Inferior parietal cortex (tissue), 1 donor: ENCODE data around the gene BCAS3.
"Not testable (repeated sequence)": the region's sequence is repeated elsewhere in the genome, so short reads cannot be mapped to it uniquely, and the experiment has no call there.

Source experiments
- DNase-seq: peaks from one replicate; pipeline ENCODE4 v3.0.0-alpha.2; 2016; ENCODE audit errors: extremely low spot score

Gene BCAS3

DNA sequence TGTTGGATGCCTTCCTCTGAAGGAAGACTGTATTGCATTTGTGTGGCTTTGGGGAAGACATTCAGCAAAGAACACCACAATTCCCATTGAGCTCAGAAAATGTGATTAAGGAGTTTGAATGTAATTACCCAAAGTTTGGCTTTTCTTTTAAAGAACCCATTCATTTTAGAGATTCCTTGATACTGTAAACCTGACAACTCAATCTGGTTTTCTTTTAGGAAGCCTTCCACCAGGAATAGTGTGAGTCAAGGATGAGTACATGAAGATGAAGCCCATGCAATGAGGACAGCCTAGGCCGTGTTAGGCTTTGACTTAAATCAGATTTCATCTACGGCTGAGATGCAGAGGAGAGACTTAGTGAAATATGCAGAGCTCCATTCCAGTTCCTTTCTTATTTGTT is 450.3 kb downstream of the BCAS3 start:
- DNase-seq, result no peak

DNA sequence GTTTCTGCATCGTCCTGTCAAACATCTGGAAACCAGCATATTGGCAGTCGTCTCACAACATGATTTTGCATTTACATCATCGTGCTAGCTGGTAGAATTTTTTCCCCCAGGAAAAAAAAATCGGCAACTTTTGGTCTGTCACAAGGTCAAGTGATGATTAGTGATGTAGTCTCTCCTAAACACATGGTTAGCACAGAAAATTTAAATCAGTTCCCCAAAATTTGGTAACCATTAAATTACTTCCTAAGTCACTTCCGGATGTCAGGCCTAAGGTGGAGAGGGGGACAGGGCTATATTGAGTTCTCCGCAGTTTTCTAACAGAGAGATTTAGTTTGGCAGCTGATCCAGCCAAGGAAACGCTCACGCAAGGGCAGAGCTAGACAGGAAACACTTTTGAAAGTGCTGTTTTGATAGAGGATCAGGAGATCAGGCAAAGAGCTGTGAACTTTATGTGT is 451.0 kb downstream of the BCAS3 start:
- no peak for DNase-seq

DNA sequence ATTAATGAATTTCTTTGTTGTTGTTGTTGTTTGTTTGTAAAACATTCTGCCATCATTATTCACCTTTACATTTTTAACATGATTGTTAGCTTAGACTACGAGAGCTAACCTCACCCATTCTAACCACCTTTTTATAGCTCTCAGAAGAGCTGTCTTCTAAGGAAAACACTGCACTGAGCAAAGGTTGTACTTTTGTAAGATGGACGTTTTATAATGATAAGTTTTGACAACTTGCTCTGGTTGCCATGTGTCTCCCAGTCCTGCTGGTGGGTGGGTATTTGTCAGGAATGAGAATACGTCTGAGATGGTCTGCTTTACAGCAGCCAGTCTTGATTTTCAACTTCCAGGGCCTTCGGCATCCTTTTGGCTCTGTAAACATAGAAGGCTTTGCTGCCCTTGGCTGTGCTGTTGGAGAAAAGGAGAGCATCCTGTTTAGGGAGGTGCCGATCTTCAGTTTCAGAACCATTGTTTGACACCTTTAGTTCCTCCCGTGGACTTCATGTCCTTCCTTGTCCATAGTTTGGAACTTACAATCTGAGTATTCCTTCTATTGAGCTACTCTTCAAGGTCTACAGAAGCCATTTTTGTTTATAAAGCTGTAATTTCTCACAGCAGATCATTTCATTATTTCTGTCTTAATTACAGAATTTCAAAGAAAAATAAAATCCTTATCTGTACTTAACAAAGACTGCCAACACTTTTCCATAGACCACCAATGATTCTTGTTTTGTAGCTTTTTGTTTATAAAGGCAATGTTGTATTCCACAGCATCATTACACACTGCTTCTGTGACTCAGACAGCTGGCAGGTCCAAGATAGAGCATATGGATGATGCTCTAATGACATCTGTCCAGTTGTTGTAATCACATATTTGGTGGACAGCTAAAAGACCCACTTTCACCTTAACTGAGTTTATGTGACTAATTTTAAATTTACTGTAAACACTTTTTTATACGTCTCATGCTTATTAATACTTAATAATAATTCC is 451.9 kb downstream of the BCAS3 start:
- DNase-seq, result no peak

DNA sequence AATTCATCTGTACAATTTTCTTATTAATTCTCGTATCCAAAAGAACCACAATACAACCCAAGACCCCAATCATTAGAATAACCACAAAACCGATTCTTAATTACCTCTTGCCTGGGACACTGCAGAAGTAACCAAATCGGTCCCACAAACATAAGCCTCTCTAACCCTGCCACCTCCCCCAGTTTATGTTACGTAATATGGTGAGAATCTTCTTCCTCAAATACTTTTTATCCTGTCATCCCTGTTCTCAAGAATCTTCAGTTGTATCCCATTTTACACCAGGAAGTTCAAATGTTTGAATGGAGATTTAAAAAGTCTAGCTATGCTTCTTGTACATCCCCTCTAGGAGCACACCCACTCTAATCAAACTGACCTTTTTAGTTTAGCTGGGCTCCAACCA is 452.7 kb downstream of the BCAS3 start:
- no peak for DNase-seq

DNA sequence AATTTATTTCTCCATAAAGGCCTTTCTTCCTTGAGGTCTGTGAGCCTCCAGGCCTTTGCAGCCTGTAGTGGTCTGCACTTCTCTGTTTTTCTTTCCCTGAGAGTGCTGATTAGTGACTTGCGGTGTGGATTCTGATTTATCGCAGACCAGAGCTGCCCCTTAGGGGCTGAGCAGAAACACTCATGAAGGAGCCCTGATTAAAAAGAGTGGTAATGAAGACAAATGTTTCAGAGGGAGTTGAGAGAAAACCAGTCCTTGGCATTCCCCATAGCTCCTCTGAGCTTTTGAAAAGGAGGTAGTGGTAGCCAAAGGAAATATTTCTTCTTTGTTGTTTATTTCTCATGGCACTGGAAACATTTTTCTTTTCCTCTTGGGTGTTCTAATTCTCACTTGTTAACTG is 453.9 kb downstream of the BCAS3 start:
- DNase-seq, result no peak

DNA sequence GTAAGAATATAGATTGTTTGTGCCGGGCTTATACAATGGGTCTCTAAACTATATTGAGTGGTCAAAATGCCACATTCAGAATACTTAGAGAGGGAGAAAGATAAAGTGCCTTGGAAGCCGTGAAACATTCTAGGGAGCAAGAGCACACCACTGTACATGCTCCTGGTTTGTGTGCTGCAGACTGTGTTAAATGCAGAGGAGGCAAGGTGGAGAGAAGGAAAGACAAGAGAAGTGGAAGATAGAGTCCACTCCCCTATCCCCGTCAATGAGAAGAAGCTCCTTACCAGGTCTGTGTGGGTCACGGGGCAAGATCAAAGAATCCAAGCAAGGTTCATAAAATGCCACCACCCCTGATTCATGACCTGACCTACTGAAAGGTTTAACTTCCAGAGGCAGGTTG is 454.9 kb downstream of the BCAS3 start:
- DNase-seq, result no peak

DNA sequence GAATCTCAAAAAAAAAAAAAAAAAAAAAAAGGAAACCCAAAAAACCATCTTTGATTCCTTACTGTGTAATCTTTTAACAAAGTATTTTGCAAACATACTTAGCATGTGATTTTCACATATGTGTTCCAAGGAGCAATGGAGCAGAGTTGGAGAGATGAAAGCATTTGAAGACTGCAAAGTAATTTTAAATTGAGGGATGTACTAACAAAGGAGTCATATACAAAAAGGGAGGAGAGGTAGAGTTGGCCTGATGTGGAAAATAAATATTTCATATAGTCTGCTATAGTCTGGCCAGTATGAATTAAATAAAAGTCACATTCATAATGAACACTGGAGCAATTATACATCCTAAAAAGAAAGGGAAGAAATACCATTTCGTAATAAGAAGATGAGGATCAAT is 456.2 kb downstream of the BCAS3 start:
- DNase-seq, result no peak

DNA sequence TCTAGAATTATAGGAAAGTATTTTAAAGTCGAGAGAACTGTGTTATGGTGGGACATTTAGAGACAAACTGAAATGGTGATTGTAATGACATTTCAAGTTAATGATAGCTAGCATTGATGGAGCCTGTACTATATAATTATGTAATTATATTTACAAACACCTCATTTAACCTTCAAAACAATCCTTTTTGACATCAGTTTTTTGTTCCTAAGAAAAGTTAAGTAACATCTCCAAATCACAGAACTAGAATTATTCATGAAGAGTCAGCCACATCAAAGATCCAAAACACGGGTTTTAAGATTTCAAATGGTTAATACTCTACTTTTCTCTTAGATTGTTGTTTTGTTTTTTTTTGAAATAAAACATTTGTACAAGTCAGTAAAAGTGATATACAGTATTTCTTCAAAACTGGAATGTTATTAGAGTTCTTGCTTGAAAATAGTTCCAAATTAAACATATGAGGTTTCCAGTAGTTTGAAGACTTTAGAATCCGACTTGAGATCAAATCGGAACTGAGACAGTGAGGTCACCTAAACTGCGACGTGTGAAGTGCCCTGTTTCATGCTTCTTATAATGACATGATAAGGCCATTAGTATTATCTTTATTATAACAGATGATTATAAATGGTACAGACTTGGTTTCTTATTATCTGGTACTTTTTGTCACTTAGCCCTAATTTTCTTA is 457.0 kb downstream of the BCAS3 start:
- no peak for DNase-seq

DNA sequence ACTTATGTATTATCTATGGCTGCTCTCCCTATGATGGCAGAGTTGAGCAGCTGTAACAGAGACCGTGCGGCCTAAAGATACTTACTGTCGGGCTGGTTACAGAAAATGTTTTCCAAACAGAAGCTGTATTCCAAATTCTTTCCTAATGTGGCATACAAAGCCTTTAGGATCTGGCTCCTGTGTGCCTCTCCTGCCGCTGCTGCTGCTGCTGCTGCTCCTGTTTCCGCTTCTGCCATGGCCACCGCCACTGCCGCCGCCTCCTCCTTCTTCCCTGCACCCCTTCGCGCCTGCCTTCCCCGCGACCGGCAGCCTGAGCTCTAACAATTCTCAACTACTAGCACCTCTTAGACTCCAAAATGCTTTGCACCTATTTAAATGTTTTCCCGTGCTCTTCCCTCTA is 458.1 kb downstream of the BCAS3 start:
- DNase-seq, result no peak

DNA sequence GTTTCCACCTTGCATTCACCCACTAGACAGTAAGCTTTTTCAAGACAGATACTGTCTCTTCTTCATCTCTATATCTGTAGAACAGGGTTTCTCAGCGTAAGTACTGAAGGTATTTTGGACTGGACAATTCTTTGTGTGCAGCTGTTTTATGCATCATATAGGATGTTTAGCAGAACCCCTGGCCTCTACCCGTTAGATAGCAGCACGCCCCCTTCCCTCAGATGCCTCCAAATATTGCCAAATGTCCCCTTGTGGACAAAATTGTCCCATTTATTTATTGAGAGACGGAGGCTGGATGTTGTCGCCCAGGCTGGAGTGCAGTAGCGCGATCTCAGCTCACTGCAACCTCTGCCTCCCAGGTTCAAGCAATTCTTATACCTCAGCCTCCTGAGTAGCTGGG is 458.6 kb downstream of the BCAS3 start:
- no peak for DNase-seq

DNA sequence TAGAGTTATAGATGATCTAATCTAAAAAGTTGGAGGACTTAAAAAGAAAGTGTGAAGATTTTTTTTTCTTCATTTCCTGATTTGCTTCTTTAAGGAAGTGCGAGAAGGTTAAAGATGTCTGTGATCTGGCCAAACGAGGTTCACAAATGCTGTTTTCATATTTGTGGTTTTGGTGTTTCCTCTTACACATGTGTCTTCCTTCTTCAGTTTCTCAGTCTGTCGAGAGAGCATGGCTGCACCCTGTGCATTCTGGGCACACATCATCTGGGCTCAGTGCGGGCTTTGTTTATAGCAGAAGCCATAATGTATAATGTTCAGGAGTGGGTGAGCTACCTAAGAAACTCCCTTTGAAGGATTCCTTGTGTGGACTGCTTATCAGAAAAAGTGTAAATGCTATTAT is 461.6 kb downstream of the BCAS3 start:
- no peak for DNase-seq

DNA sequence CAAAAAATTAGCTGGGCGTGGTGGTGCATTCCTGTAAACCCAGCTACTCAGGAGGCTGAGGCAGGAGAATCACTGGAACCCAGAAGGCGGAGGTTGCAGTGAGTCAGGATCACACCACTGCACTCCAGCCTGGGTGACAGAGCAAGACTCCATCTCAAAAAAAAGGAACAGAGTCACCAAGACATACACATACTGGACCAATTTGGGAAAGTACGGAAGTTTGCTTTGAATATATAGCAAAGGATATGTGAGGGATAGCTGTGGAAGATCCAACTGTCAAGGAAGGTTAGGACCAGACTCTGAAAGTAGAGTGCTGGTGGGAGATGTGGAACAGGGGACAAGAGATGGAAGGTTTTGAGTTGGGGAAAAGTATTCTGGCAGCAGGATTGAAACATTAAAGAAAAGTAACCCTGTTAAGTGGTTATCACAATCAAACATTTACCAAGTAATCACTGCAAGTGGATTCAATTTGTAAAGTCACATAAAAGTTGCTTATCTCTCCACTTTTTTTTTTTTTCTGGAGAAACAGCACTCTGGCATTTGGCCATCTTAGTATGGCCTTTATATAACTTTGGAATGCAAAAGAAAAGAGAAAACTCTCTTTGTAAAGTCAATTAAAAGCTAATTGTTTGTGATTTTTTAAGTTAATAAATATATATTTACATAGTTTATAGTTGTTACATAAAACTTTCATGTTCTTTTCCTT is 462.6 kb downstream of the BCAS3 start:
- DNase-seq, result no peak

DNA sequence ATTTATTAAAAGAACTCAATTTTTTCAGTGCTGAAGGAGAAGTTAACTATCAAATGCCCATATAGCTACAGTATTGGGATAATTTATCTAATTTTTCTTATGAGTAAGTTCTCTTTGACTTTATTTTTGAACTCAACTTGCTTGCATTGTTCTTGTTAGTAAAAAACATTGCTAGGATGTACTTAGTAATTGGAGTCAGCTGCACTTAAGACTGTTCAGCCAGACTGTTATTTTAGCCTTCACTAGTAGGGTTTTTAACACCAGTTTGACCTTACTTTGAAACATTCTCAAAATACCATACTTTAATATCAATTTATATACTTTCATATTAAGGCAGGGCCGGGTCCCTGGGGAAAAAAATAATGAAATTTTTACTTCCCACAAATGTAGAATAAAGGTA is 465.4 kb downstream of the BCAS3 start:
- DNase-seq, result no peak

DNA sequence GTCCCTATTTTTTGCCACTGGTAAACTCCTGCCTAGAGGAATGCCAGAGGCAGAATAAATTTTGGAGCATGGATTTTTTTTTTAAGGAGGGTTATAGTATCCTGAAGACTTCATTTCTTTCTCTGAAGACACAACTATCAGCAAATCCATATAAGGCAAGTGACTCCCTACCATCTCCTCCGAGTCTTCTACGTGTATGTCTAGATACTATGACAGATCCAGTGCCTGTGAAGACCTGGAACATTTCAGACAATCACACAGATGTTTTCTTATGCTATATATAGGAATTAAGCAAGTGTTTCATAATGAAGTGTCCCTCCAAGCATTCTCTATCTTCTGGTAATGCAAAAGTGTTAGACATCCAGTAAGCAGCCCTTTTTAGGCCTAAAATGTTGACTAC is 466.5 kb downstream of the BCAS3 start:
- DNase-seq, result no peak

DNA sequence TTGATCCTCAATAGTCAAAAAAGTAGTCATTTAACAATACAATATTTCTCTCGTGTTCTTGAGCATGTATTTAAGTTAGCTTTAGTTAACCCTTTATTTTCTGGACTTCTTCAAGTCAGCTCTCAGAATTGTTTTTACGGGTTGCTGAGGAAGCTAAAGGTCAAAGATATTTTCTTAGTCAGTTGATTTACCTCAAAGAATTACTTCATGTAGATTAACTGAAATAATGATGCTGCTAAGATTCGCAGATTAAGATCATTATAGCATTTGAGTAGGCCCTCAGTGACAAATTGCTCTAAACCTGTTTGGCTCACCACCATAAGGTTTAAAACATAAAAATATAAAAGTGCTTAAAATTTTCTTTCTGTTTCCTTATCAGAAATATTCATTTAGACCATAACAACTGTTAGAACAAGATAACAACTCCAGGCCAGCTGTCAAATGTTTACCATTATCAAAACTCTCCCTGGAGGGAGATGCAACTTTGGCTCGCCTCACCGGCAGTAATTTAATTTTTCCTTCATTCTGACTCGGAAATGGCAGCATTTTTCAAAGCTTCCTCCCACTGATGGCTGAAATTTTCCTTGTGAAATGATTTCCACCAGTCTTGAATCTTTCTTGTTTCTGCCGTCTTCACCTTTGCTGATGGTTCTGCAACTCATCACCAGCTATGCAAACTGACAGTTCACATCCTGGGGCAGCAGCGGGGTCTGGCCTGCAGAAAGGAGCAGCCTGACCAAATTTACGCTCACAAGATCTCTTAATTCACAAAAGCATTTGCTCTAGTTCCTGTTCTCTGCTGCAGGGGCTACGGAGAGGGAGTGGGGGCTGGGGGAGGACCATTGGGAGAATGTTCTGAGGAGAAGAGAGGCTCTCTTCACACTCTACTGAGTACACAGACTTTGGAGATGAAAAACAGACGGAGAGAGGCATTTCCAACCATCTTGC is 467.2 kb downstream of the BCAS3 start:
- DNase-seq, result no peak

DNA sequence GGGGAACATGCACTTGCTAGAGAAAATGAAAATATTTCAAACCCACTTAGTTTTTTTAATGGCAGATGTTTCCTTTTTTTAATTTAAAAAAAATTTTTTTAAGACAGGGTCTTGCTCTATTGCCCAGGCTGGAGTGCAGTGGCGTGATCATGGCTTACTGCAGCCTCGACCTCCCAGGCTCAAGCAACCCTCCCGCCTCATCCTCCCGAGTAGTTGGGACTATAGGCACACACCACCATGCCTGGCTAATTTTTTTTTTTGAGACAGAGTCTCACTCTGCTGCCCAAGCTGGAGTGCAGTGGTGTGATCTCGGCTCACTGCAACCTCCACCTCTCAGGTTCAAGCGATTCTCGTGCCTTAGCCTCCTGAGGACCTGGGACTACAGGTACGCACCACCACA is 469.2 kb downstream of the BCAS3 start:
- not testable (repeated sequence) for DNase-seq

DNA sequence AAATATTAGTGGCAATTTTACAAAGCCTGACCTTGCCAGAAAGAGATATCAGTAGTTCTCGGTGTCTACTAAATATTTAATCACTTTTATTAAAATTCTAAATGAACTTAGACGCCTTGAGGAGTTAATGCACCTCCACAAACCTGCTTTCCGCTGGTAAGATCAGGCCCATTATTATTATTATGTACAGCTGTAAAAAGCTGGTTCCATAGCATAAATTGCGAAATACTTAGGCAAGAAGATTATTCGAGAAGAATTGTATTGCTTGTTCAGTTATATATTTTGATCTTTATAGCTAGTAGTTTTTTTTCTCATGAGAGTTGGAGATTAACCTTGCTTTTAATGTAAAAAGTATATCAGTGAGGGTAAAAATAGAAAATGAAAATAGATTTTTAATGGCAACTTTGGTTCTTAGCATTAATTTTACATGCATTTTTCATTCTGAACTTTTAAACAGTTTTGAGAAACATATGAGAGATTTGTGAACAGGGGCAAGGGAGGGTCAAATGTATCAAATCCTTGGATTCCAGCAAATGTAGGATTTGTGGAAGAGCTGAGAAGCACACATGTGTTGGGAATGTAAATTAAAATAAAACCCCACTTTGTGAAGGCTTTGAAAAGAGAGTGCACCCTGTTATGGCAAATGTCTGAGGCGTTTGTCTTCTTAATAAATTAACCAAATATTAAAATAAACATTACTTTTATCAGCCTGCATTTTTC is 471.6 kb downstream of the BCAS3 start:
- no peak for DNase-seq

DNA sequence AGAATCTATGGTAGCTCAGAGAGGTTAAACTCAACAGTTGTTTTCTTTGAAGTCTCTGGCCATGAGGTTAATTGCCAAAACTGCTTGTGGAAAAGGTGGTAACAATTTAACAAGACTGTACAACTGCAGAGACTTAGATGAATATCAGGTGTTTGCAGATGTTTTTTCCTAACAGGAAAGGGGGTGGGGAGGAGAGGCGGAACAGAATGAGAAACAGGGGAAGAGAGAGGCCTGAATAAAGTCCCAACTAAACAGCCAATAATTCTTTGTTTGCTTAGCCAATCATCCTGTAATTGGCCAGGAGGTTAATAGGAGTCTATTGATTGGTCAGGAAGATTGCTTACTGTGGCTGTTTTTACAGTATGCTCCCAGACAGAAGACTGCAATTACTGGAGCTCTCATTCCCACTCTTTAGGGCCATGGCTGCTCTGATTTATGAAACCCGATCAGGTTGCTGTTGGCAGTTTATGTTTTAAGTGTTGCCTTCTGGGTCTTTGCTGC is 472.3 kb downstream of the BCAS3 start:
- DNase-seq, result no peak

DNA sequence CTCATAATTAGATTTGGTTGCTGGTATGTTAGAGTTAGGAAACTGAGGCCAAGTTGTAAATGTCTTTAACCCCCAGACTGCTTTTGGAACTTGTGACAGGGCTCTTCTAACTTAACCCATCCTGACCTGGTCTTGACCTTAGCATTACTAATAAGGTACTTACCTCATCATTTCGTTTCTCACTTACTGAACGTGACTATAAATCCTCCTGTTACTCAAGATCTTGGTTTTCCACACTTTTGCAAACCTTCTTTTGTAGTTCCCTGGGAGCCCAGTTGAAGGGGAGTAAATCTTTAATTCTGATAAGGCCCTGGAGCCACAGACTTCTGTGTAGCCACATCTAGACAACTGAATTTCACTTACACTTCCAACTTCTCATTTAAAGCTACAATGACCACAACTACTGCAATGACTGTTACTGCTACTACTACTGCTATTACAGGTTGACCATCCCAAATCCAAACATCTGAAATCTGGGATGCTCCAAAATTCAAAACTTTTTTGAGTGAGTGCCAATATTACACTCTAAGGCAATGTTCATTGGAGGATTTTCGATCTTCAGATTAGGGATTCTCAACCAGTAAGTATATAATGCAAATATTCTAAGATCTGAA is 473.1 kb downstream of the BCAS3 start:
- no peak for DNase-seq

DNA sequence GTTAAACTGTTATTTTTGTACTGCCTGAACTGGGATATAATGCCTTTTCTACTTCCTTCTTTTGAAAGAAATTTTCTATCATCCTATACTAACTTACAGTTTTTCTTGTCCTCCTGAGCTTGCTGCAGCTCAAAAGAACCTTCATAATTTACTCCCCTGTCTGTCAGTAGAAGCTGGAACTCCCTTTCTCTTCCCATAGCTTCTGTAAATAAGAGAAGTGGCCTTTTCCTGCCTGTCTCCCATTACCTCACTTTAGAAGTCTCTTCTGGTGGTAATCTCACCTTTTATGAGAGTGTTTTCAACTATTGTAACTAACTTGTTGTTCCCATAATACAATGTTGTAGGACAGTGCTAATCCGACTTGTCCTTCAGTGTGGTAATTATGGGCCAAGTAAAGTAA is 475.2 kb downstream of the BCAS3 start:
- no peak for DNase-seq
